H9 (cell line): Measurements from ENCODE around the gene NKRF. TPM values are rescaled to one million over a fixed set of nuclear protein-coding genes. Genes with fewer than 3 reads are reported as not detected.

Source experiments
- DNase-seq: peaks from one replicate; pipeline ENCODE4 v3.0.0-alpha.2; 2017
- H2AFZ ChIP-seq: one replicate; pipeline ENCODE4 v1.6.1; 2013; ENCODE audit warnings: mild to moderate bottlenecking, low read length, control low read depth, moderate library complexity
- H2AK5ac ChIP-seq: 2 replicates; pipeline ENCODE4 v1.6.1; 2013; ENCODE audit warnings: low read length, control low read depth, mixed read lengths; ENCODE audit not compliant: insufficient read length
- H2BK120ac ChIP-seq: one replicate; pipeline ENCODE4 v1.6.1; 2013; ENCODE audit warnings: low read depth, mild to moderate bottlenecking, low read length, control low read depth, inconsistent platforms; ENCODE audit not compliant: poor library complexity, severe bottlenecking
- H2BK12ac ChIP-seq: 2 replicates; pipeline ENCODE4 v1.6.1; 2013; ENCODE audit warnings: low read length, control low read depth, mixed read lengths, low read depth; ENCODE audit not compliant: insufficient read length
- H2BK15ac ChIP-seq: 2 replicates; pipeline ENCODE4 v1.6.1; 2013; ENCODE audit warnings: low read depth, low read length, control low read depth
- H2BK20ac ChIP-seq: one replicate; pipeline ENCODE4 v1.6.1; 2013; ENCODE audit warnings: low read depth, mild to moderate bottlenecking, low read length, control low read depth, inconsistent platforms; ENCODE audit not compliant: poor library complexity, severe bottlenecking
- H2BK5ac ChIP-seq: 2 replicates; pipeline ENCODE4 v1.6.1; 2013; ENCODE audit warnings: low read length, control low read depth, mixed read lengths; ENCODE audit not compliant: insufficient read length
- H3K14ac ChIP-seq: 2 replicates; pipeline ENCODE4 v1.6.1; 2013; ENCODE audit warnings: low read length, control low read depth; ENCODE audit not compliant: insufficient read depth
- H3K18ac ChIP-seq: 2 replicates; pipeline ENCODE4 v1.6.1; 2013; ENCODE audit warnings: low read depth, mild to moderate bottlenecking, mixed read lengths, low read length, control low read depth; ENCODE audit not compliant: insufficient read length
- H3K23ac ChIP-seq: 2 replicates; pipeline ENCODE4 v1.6.1; 2013; ENCODE audit warnings: low read length, control low read depth, mixed read lengths, low read depth; ENCODE audit not compliant: insufficient read length
- H3K23me2 ChIP-seq: 2 replicates; pipeline ENCODE4 v1.6.1; 2013; ENCODE audit warnings: low read depth, mild to moderate bottlenecking, mixed read lengths, low read length, control low read depth; ENCODE audit not compliant: insufficient read length, poor library complexity, severe bottlenecking
- H3K27ac ChIP-seq: 2 replicates; pipeline ENCODE4 v1.5.1; 2013; ENCODE audit warnings: low read length, control low read depth, mixed read lengths, low read depth; ENCODE audit not compliant: insufficient read length
- H3K27me3 ChIP-seq: 2 replicates; pipeline ENCODE4 v1.6.1; 2013; ENCODE audit warnings: low read length, control low read depth, inconsistent platforms; ENCODE audit not compliant: insufficient read depth
- H3K4ac ChIP-seq: 2 replicates; pipeline ENCODE4 v1.6.1; 2013; ENCODE audit warnings: low read depth, mild to moderate bottlenecking, control low read depth, inconsistent platforms, low read length, moderate library complexity
- H3K4me1 ChIP-seq: 2 replicates; pipeline ENCODE4 v1.6.1; 2013; ENCODE audit warnings: low read length, control low read depth, inconsistent platforms; ENCODE audit not compliant: insufficient read depth
- H3K4me2 ChIP-seq: 2 replicates; pipeline ENCODE4 v1.6.1; 2013; ENCODE audit warnings: low read length, control low read depth, mixed read lengths; ENCODE audit not compliant: insufficient read length, insufficient read depth
- H3K56ac ChIP-seq: 2 replicates; pipeline ENCODE4 v1.6.1; 2013; ENCODE audit warnings: low read depth, mild to moderate bottlenecking, mixed read lengths, low read length, control low read depth; ENCODE audit not compliant: insufficient read length
- H3K79me1 ChIP-seq: 2 replicates; pipeline ENCODE4 v1.6.1; 2013; ENCODE audit warnings: low read depth, mild to moderate bottlenecking, moderate library complexity, low read length, control low read depth, inconsistent platforms; ENCODE audit not compliant: insufficient read depth, poor library complexity, severe bottlenecking
- H3K79me2 ChIP-seq: 2 replicates; pipeline ENCODE4 v1.6.1; 2013; ENCODE audit warnings: low read length, control low read depth, inconsistent platforms; ENCODE audit not compliant: insufficient read depth
- H3K9ac ChIP-seq: 2 replicates; pipeline ENCODE4 v1.6.1; 2013; ENCODE audit warnings: low read length, control low read depth, mixed read lengths; ENCODE audit not compliant: insufficient read length; ENCODE audit errors: extremely low read depth
- H3K9me3 ChIP-seq: one replicate; pipeline ENCODE4 v1.6.1; 2013; ENCODE audit warnings: low read depth, low read length, inconsistent platforms; ENCODE audit not compliant: control insufficient read depth
- H3T11ph ChIP-seq: one replicate; pipeline ENCODE4 v1.6.1; 2013; ENCODE audit warnings: mild to moderate bottlenecking, low read length, control low read depth, inconsistent platforms
- H4K20me1 ChIP-seq: one replicate; pipeline ENCODE4 v1.6.1; 2013; ENCODE audit not compliant: control insufficient read depth, insufficient read length, insufficient read depth
- H4K5ac ChIP-seq: 2 replicates; pipeline ENCODE4 v1.6.1; 2013; ENCODE audit warnings: low read depth, mild to moderate bottlenecking, mixed read lengths, low read length, control low read depth; ENCODE audit not compliant: insufficient read length
- H4K8ac ChIP-seq: replicated peaks from 2 replicates; pipeline ENCODE4 v1.6.1; 2013; ENCODE audit warnings: low read length, control low read depth, mixed read lengths, low read depth; ENCODE audit not compliant: insufficient read length
- H4K91ac ChIP-seq: 2 replicates; pipeline ENCODE4 v1.6.1; 2013; ENCODE audit warnings: low read depth, mild to moderate bottlenecking, moderate library complexity, mixed read lengths, low read length, control low read depth; ENCODE audit not compliant: insufficient read length
- H3K27ac Mint-ChIP-seq, 3 experiments: 2 replicates in 2 of 3; 3 replicates in 1 of 3; pipeline ENCODE4 v1.8.0; 2020 to 2021; ENCODE audit warnings: mixed read lengths in 3 of 3, mild to moderate bottlenecking in 1 of 3, moderate library complexity in 1 of 3
- H3K27me3 Mint-ChIP-seq: 2 replicates; pipeline ENCODE4 v1.8.0; 2021; ENCODE audit warnings: low read depth, mild to moderate bottlenecking, moderate library complexity, mixed read lengths
- H3K36me3 Mint-ChIP-seq, 3 experiments: 2 replicates in 2 of 3; 3 replicates in 1 of 3; pipeline ENCODE4 v1.8.0; 2020 to 2021; ENCODE audit warnings: low read depth in 3 of 3, mixed read lengths in 3 of 3; ENCODE audit not compliant: insufficient read depth in 1 of 3
- H3K4me1 Mint-ChIP-seq, 2 experiments: 2 replicates each; pipeline ENCODE4 v1.8.0; 2020; ENCODE audit warnings: mixed read lengths in 2 of 2
- H3K4me3 Mint-ChIP-seq, 2 experiments: 2 replicates in 1 of 2; 3 replicates in 1 of 2; pipeline ENCODE4 v1.8.0; 2020 to 2021; ENCODE audit warnings: mild to moderate bottlenecking in 2 of 2, mixed read lengths in 2 of 2, moderate library complexity in 1 of 2
- H3K9me3 Mint-ChIP-seq, 2 experiments: 2 replicates in 1 of 2; 3 replicates in 1 of 2; pipeline ENCODE4 v1.8.0; 2020; ENCODE audit warnings: mild to moderate bottlenecking in 2 of 2, mixed read lengths in 2 of 2, moderate library complexity in 1 of 2
- WGBS: extraction: QIAGEN DNeasy Blood & Tissue Kit; methylation state at CpG from one replicate; pipeline ENCODE4 v1.1.7; 2013; ENCODE audit warnings: missing lambda C conversion rate, low lambda C conversion rate, mixed read lengths; ENCODE audit not compliant: insufficient read length; ENCODE audit errors: extremely low coverage; 5-methylcytosine and 5-hydroxymethylcytosine counted together
- total RNA-seq: library from RNA; stranded (reverse); gene quantifications from 2 replicates; pipeline ENCODE4 v1.2.1, GENCODE V29; 2021
- TF ChIP-seq, protein P1 (sequence below): fragments of 200-600 bp; sonication (generic); conservative IDR thresholded peaks from 3 replicates; pipeline ENCODE4 v1.8.0; 2021; ENCODE audit warnings: antibody characterized with exemption, mild to moderate bottlenecking

Gene NKRF
- total RNA-seq, 1 experiment from 2014 or later, result 15.1 TPM

DNA sequence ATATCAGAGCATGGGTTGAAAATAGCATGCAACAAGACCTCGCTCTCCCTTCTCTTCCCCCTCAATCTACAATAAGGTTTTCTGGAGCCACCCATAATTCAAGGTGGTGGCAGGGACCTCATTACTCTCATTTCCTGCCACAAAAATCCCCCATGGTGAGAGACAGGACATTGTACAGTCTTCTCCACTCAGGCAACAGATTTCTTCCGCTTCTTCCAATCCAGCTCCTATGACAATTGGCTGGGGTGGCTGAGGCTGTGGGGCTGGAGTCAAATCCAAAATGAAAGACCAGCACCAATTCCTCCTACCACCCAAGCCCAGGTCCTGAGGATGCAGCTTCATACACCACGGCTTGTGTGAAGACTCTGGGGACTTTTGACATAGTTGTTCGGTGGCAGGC is 40.3 kb upstream of the NKRF start:
- no peak overlapping the region for H2BK20ac ChIP-seq
- H3T11ph ChIP-seq, result no peak overlapping the region
- peaks cover 7 to 19% (median 12%) of the 10 kb centered on the region in 3 experiments for H3K36me3 Mint-ChIP-seq
- no peaks in the 10 kb centered on the region for H3K27me3 ChIP-seq
- DNase-seq, result no peak
- H4K91ac ChIP-seq, result no peak overlapping the region
- H3K27me3 Mint-ChIP-seq, result no peaks in the 10 kb centered on the region; the same call in 1 of the 2 replicates
- H4K20me1 ChIP-seq, result no peaks in the 10 kb centered on the region
- H3K4me1 ChIP-seq, result no peaks in the 10 kb centered on the region
- H3K14ac ChIP-seq, result no peak overlapping the region
- H3K4me3 Mint-ChIP-seq, result no peak overlapping the region
- H2AK5ac ChIP-seq, result no peak overlapping the region
- WGBS, result no CpG with 5 or more reads among the region's 4 CpGs
- H3K79me2 ChIP-seq, result no peaks in the 10 kb centered on the region
- H3K27ac Mint-ChIP-seq, result no peak overlapping the region
- no peak overlapping the region for H4K5ac ChIP-seq
- peaks cover 65 to 70% of the 10 kb centered on the region in 2 experiments for H3K9me3 Mint-ChIP-seq
- TF ChIP-seq, protein P1, sequence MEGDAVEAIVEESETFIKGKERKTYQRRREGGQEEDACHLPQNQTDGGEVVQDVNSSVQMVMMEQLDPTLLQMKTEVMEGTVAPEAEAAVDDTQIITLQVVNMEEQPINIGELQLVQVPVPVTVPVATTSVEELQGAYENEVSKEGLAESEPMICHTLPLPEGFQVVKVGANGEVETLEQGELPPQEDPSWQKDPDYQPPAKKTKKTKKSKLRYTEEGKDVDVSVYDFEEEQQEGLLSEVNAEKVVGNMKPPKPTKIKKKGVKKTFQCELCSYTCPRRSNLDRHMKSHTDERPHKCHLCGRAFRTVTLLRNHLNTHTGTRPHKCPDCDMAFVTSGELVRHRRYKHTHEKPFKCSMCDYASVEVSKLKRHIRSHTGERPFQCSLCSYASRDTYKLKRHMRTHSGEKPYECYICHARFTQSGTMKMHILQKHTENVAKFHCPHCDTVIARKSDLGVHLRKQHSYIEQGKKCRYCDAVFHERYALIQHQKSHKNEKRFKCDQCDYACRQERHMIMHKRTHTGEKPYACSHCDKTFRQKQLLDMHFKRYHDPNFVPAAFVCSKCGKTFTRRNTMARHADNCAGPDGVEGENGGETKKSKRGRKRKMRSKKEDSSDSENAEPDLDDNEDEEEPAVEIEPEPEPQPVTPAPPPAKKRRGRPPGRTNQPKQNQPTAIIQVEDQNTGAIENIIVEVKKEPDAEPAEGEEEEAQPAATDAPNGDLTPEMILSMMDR, result no peak
- no peaks in the 10 kb centered on the region for H3K23me2 ChIP-seq
- H2BK15ac ChIP-seq, result no peak overlapping the region
- no peak overlapping the region for H2AFZ ChIP-seq
- no peak overlapping the region for H4K8ac ChIP-seq
- no peak overlapping the region for H3K18ac ChIP-seq
- H3K9me3 ChIP-seq, result peaks cover 39% of the 10 kb centered on the region
- H3K4ac ChIP-seq, result no peak overlapping the region
- no peak overlapping the region for H3K9ac ChIP-seq
- no peaks in the 10 kb centered on the region for H3K4me1 Mint-ChIP-seq
- H3K27ac ChIP-seq, result no peak overlapping the region
- H3K23ac ChIP-seq, result no peak overlapping the region
- no peak overlapping the region for H2BK120ac ChIP-seq
- no peak overlapping the region for H2BK5ac ChIP-seq
- H3K4me2 ChIP-seq, result no peak overlapping the region
- H2BK12ac ChIP-seq, result no peak overlapping the region
- no peaks in the 10 kb centered on the region for H3K79me1 ChIP-seq
- no peak overlapping the region for H3K56ac ChIP-seq
